ENCODE measurements around the gene LCN15. TPM values are rescaled to one million over a fixed set of nuclear protein-coding genes. Genes with fewer than 3 reads are reported as not detected.

Gene LCN15
- total and polyA plus RNA-seq, 10 of the 15 experiments (the other 5 are each of a cell fraction or from before 2014, with no cell fraction given), result 0.37 to 0.50 TPM; not detected in 8

DNA sequence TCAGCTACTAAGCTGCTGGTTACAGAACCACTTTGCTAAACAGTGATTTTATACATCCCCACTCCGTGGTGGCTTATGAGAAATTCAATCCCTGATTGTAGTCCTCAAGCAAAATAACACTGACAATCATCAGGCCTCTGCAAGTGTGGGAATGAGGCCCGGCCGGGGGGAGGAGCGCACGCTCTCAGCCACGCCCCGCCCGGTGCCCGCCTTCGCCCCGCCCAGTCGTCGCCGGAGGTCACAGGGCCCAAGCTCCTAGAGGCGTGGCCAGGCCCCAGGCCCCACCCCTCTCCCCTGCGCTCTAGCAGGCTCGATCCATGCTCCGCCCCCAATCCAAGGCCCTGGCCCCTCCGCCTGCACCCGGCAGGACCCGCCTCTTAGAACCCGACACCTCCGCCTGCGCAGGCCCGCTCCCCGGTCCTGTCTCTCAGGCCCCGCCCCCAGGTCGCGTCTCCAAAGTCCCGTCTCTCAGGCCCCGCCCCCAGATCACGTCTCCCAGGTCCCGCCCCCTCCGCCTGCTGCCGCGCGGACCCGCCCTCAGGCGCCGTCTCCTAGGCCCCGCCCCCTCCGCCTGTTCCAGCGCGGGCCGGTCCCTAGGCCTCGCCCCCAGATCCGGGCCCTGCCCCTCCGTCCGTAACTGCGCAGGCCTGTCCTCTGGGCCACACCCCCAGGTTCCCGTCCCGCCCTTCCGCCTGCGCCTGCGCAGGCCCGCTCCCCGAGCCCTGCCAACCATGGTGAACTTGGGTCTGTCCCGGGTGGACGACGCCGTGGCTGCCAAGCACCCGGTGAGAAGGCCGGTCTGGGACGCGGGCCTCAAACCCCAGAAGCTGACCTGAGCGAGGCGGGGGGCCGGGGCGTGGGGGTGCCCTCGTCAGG, 26.6 kb upstream of the LCN15 start, which contains the start of gene TMEM141:
TSS of gene TMEM141 (plus strand) at position 705 of the 876 bp plus-strand sequence. CDS start at position 732, 27 bp downstream.
- peaks cover 10% of the 10 kb centered on the region for H3K4me1 ChIP-seq (ENCODE audit: control insufficient read depth, insufficient read depth, low read length)
- peak within 1 kb of the TSS; percentile 82 for H3K27ac ChIP-seq (ENCODE audit: control insufficient read depth, insufficient read depth)
- 3% methylated on average over 53 of the region's 70 CpGs for WGBS (ENCODE audit: insufficient coverage, insufficient replicate concordance, low lambda C conversion rate, missing lambda C conversion rate)
- ChIA-PET CTCF (interaction anchor here (0.9 to 2.0 kb wide), 8 partner anchors 16 to 277 kb away, joined by 3 to 22 read pairs (median 4); partner anchors contain the start of gene FUT7), SMC1A (ENCODE audit: uncharacterized antibody, unreplicated experiment) (interaction anchor here (0.5 to 1.2 kb wide), 5 partner anchors 13 to 340 kb away, joined by 3 to 5 read pairs (median 3); partner anchors contain the start of gene FBXW5), POLR2A (interaction anchor here (1.0 to 1.6 kb wide), 2 partner anchors 8 to 244 kb away, joined by 4 read pairs; no protein-coding TSS in a partner anchor), RAD21 (ENCODE audit: unreplicated experiment) (interaction anchor here (1.0 to 1.2 kb wide), 4 partner anchors 25 to 256 kb away, joined by 3 to 7 read pairs (median 4); no protein-coding TSS in a partner anchor)
- peak within 1 kb of the TSS; percentile 65 for H3K4me2 ChIP-seq (ENCODE audit: control insufficient read depth, insufficient read depth)
- in situ Hi-C loops (cut with MboI), result no loop called here
- no peaks in the 10 kb centered on the region for H3K9me3 ChIP-seq (replicated peaks; ENCODE audit: control insufficient read depth, insufficient read depth, low read length)
- H3K4me3 ChIP-seq, result peak within 1 kb of the TSS; percentile 77
- peak; percentile 94 for ATAC-seq
- peak within 1 kb of the TSS; percentile 55 for H3K9ac ChIP-seq (ENCODE audit: control insufficient read depth, insufficient read depth, low read length)
- H3K79me2 ChIP-seq (ENCODE audit: control insufficient read depth, insufficient read depth, low read length), result peaks cover 2% of the 10 kb centered on the region; the same call in 1 of the 2 replicates
- no peaks in the 10 kb centered on the region for H3K27me3 ChIP-seq (replicated peaks in 1 of 2; ENCODE audit: control insufficient read depth in 2 of 2, insufficient read depth in 2 of 2, low read length in 1 of 2)
- H3K36me3 ChIP-seq (ENCODE audit: control insufficient read depth in 2 of 2, insufficient read depth in 2 of 2, low read length in 1 of 2), result no peaks in the 10 kb centered on the region
- no TSS peak for BruUV-seq (replicated peaks)
- peak; percentile 92 for DNase-seq (ENCODE audit: low read depth, low spot score)
- peak within 1 kb of the TSS; percentile 91 for H2AFZ ChIP-seq (ENCODE audit: control insufficient read depth, low read depth, low read length)
- intact Hi-C loops (cut with micrococcal nuclease; ENCODE audit: unreplicated experiment), result loop anchor here (2.0 to 10.0 kb wide), 2 partner anchors 58 to 154 kb away; partner anchors contain the start of genes C8G, FBXW5 and PHPT1
- peak; percentile 93 for FAIRE-seq
- H4K20me1 ChIP-seq (ENCODE audit: control insufficient read depth, insufficient read depth), result peaks cover 2% of the 10 kb centered on the region; the same call in 1 of the 2 replicates
- TF ChIP-seq NFYB (IDR thresholded peaks at IDR 0.05; ENCODE audit: insufficient read depth, low read depth, low read length), result no peak
- TF ChIP-seq, protein P1, sequence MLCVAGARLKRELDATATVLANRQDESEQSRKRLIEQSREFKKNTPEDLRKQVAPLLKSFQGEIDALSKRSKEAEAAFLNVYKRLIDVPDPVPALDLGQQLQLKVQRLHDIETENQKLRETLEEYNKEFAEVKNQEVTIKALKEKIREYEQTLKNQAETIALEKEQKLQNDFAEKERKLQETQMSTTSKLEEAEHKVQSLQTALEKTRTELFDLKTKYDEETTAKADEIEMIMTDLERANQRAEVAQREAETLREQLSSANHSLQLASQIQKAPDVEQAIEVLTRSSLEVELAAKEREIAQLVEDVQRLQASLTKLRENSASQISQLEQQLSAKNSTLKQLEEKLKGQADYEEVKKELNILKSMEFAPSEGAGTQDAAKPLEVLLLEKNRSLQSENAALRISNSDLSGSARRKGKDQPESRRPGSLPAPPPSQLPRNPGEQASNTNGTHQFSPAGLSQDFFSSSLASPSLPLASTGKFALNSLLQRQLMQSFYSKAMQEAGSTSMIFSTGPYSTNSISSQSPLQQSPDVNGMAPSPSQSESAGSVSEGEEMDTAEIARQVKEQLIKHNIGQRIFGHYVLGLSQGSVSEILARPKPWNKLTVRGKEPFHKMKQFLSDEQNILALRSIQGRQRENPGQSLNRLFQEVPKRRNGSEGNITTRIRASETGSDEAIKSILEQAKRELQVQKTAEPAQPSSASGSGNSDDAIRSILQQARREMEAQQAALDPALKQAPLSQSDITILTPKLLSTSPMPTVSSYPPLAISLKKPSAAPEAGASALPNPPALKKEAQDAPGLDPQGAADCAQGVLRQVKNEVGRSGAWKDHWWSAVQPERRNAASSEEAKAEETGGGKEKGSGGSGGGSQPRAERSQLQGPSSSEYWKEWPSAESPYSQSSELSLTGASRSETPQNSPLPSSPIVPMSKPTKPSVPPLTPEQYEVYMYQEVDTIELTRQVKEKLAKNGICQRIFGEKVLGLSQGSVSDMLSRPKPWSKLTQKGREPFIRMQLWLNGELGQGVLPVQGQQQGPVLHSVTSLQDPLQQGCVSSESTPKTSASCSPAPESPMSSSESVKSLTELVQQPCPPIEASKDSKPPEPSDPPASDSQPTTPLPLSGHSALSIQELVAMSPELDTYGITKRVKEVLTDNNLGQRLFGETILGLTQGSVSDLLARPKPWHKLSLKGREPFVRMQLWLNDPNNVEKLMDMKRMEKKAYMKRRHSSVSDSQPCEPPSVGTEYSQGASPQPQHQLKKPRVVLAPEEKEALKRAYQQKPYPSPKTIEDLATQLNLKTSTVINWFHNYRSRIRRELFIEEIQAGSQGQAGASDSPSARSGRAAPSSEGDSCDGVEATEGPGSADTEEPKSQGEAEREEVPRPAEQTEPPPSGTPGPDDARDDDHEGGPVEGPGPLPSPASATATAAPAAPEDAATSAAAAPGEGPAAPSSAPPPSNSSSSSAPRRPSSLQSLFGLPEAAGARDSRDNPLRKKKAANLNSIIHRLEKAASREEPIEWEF (IDR thresholded peaks at IDR 0.05; ENCODE audit: insufficient replicate concordance, low read depth, low read length), result no peak
- TF ChIP-seq POLR2AphosphoS2 (IDR thresholded peaks at IDR 0.05; ENCODE audit: low read depth, low read length), result peak; percentile 66; the same call in 1 of the 2 replicates
- TF ChIP-seq HDGF (IDR thresholded peaks at IDR 0.05), result peak; percentile 96
- no peak for TF ChIP-seq SMARCA5 (IDR thresholded peaks at IDR 0.05)
- TF ChIP-seq, protein P2, sequence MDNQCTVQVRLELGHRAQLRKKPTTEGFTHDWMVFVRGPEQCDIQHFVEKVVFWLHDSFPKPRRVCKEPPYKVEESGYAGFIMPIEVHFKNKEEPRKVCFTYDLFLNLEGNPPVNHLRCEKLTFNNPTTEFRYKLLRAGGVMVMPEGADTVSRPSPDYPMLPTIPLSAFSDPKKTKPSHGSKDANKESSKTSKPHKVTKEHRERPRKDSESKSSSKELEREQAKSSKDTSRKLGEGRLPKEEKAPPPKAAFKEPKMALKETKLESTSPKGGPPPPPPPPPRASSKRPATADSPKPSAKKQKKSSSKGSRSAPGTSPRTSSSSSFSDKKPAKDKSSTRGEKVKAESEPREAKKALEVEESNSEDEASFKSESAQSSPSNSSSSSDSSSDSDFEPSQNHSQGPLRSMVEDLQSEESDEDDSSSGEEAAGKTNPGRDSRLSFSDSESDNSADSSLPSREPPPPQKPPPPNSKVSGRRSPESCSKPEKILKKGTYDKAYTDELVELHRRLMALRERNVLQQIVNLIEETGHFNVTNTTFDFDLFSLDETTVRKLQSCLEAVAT (IDR thresholded peaks at IDR 0.05), result no peak
- peak; percentile 53; the same call in 1 of the 2 replicates for TF ChIP-seq TAF1 (IDR thresholded peaks at IDR 0.05; ENCODE audit: borderline replicate concordance, low read depth, low read length)
- TF ChIP-seq MXI1 (IDR thresholded peaks at IDR 0.05; ENCODE audit: low read depth, low read length), result peak; percentile 9; the same call in 1 of the 2 replicates
- TF ChIP-seq, protein P3, sequence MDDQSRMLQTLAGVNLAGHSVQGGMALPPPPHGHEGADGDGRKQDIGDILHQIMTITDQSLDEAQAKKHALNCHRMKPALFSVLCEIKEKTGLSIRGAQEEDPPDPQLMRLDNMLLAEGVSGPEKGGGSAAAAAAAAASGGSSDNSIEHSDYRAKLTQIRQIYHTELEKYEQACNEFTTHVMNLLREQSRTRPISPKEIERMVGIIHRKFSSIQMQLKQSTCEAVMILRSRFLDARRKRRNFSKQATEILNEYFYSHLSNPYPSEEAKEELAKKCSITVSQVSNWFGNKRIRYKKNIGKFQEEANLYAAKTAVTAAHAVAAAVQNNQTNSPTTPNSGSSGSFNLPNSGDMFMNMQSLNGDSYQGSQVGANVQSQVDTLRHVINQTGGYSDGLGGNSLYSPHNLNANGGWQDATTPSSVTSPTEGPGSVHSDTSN (IDR thresholded peaks at IDR 0.05; ENCODE audit: insufficient replicate concordance, low read depth, low read length), result peak; percentile 20
- TF ChIP-seq NFXL1 (IDR thresholded peaks at IDR 0.05; ENCODE audit: borderline replicate concordance), result no peak
- TF ChIP-seq POLR2A (IDR thresholded peaks at IDR 0.05; ENCODE audit: low read depth, low read length), result peak; percentile 83
- 0 out of 4 replicates have a peak, but pooled peaks of 1 of the 2 experiments have one; percentile 6 for TF ChIP-seq BHLHE40 (IDR thresholded peaks at IDR 0.05; ENCODE audit: borderline replicate concordance in 1 of 2, low read depth in 2 of 2, low read length in 1 of 2)
- no peak for TF ChIP-seq NFIC (IDR thresholded peaks at IDR 0.05; ENCODE audit: low read depth, low read length)
- TF ChIP-seq CHD2 (IDR thresholded peaks at IDR 0.05; ENCODE audit: borderline replicate concordance, low read depth, low read length), result peak; percentile 55; the same call in 1 of the 2 replicates
